Bone marrow (tissue), 2 donors: ENCODE results near the gene TMPRSS9.
A peak's percentile ranks its signal among the peaks of the same experiment; 100 is the strongest.
"Not testable (repeated sequence)": the region's sequence is repeated elsewhere in the genome, so short reads cannot be mapped to it uniquely, and the experiment has no call there.

Experiments used
- DNase-seq, 2 donors: peaks; one replicate each; lab custom pipeline; 2025; lab: John Stamatoyannopoulos, UW

Gene TMPRSS9

GRCh38 chr19:2362046-2362969 lies 2.2 kb downstream of the TMPRSS9 start:
- DNase-seq = no peak

- DNase-seq = no peak
Measured at GRCh38 chr19:2362970-2363300, 2.9 kb downstream of the TMPRSS9 start.

- no peak for DNase-seq
Measured at GRCh38 chr19:2363419-2363818, 3.4 kb downstream of the TMPRSS9 start.

GRCh38 chr19:2365201-2365970 lies 5.3 kb downstream of the TMPRSS9 start:
- DNase-seq = peak in 1 of 2 donors; percentile 48

GRCh38 chr19:2371656-2372055 lies 11.6 kb downstream of the TMPRSS9 start:
- DNase-seq = peak; percentile 10 to 50

GRCh38 chr19:2372076-2372612 lies 12.1 kb downstream of the TMPRSS9 start:
- DNase-seq = no peak

- DNase-seq = no peak
Measured at GRCh38 chr19:2374808-2375207, 14.7 kb downstream of the TMPRSS9 start.

- DNase-seq = no peak
Measured at GRCh38 chr19:2375353-2376121, 15.5 kb downstream of the TMPRSS9 start.

- DNase-seq = no peak
Measured at GRCh38 chr19:2376784-2377519, 16.9 kb downstream of the TMPRSS9 start.

- no peak for DNase-seq
Measured at GRCh38 chr19:2380567-2380966, 20.5 kb downstream of the TMPRSS9 start.

- no peak for DNase-seq
Measured at GRCh38 chr19:2381148-2381820, 21.2 kb downstream of the TMPRSS9 start.

GRCh38 chr19:2382530-2383222 lies 22.6 kb downstream of the TMPRSS9 start:
- DNase-seq = no peak

- DNase-seq = no peak
Measured at GRCh38 chr19:2385053-2385721, 25.1 kb downstream of the TMPRSS9 start.

GRCh38 chr19:2387367-2388288 lies 27.6 kb downstream of the TMPRSS9 start:
- no peak for DNase-seq

GRCh38 chr19:2389594-2389993 lies 29.5 kb downstream of the TMPRSS9 start:
- DNase-seq = no peak

- DNase-seq = no peak
Measured at GRCh38 chr19:2391118-2391725, 31.2 kb downstream of the TMPRSS9 start.

GRCh38 chr19:2392366-2392765 lies 32.3 kb downstream of the TMPRSS9 start:
- DNase-seq = no peak

- DNase-seq = not testable (repeated sequence)
Measured at GRCh38 chr19:2392899-2393298, 32.8 kb downstream of the TMPRSS9 start.
